GM18951 (cell line): ENCODE data around the gene GORASP1.

Experiments used
- POLR2A ChIP-seq: IDR thresholded peaks from 4 replicates; pipeline ENCODE4 v1.6.1; 2011; ENCODE audit warnings: mild to moderate bottlenecking; ENCODE audit not compliant: insufficient read length, insufficient read depth; ENCODE audit errors: extremely low read depth
- in situ Hi-C: fragments of 300-500 bp; cut with MboI; formaldehyde crosslinking; loops from one replicate; pipeline ENCODE4 v1.12.0; 2022; ENCODE audit warnings: low sequenced_read_pairs, mixed read lengths, inconsistent platforms; ENCODE audit not compliant: unreplicated experiment

Gene GORASP1

DNA sequence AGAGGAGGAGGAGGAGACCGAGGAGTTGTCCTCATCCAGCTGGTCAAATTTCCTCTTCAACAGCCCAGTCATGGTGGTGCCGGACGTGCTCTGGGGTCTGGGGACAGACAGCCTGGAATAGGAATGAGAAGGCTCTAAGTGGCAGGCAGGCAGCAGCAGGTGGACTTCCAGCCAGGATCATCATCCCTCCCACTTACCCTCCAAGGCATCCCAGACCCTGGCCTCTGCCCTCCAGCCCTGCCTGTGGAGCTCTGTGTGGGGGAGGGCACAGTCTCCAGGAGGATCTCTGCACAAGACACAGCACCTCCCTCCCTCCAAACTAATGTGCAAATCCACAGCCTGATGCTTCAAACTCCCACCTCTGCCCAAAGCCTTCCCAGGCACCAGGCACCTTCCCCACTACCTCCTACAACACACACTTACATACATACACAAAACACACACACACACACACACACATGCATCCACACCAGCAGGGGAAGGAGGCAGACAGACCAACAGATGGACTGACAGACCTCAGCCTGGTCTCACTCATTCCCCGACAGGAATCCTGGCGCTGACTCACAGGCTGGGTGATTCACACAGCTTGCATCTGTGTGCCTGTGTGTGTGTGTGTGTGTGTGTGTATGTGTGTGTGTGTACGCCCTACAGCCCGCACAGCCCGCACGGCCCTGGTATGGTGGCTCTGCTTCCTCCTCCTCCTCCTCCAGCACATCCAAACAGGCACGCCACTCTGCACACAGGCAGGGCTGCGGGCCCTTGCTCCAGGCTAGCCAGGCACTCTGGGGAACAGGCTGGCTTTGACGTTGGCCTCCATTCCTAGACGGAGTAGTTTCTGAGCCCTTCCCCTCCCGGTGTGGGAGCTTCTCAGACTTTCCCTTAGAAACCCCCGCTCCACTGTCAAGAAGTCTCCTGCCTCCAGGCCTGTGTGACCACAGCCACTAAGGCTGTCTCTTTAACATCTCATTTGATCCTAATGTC lies 39.5 kb upstream of the GORASP1 start:
- in situ Hi-C loops: no loop called here
- no peak for TF ChIP-seq POLR2A

DNA sequence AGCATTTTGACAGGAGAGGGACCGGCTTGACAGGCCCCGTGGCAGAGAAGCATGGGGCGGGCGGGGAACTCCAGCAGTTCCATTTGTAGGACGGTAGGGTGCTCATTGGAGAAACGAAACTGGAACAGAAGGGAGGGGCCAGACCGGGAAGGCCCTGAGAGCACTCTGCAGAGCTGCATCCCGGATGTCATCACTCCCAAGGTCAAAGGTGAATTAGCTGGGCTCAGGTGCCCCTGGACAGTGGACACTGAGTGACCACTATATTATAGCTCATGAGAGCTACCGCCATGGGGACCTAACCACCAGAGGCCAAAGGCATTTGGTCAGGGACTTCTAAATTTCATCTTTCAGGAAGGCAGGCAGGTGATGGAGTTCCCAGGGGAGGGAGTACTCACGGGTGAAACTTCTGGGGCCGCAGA lies 38.7 kb upstream of the GORASP1 start:
- no peak for TF ChIP-seq POLR2A
- in situ Hi-C loops: no loop called here

DNA sequence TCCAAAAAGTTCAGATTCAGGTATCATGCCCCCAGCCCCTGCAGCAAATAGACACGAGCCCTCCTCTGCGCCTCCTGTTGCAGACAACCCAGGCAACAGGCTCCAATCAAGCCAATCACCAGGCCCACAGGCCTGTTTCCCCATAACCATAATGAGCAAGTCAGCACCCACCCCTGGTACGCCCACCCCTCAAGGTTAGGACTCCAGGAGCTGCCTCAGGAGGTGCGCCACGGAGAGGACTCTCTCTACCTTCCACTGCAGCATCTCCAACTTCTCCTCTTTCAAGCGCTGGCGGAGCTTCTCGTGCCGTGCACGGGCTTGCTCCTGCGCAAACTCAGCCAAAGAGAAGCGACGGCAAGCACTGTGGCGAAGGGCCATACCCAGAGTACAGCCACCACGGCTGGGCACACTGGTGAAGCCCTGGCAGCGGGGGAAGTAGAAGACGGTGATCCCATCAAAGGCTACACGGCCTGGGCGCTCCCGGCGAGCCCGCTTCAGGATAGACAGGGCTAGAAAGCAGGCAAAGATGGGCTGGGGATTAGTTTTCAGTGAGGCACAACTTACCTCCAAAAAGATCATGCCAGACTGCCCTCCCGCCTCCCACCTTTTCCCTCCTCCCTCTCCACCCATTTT lies 37.4 kb upstream of the GORASP1 start:
- TF ChIP-seq POLR2A: no peak
- in situ Hi-C loops: no loop called here

GRCh38 chr3:39144095-39144747 lies 36.8 kb upstream of the GORASP1 start:
- in situ Hi-C loops: no loop called here
- no peak for TF ChIP-seq POLR2A

- no peak for TF ChIP-seq POLR2A
Observed at GRCh38 chr3:39143051-39143885, 35.8 kb upstream of the GORASP1 start.

GRCh38 chr3:39142067-39142466 lies 34.6 kb upstream of the GORASP1 start:
- no peak for TF ChIP-seq POLR2A
- in situ Hi-C loops: no loop called here

More at GRCh38 chr3:39143051-39143885, 35.8 kb upstream of the GORASP1 start:
- in situ Hi-C loops: no loop called here

DNA sequence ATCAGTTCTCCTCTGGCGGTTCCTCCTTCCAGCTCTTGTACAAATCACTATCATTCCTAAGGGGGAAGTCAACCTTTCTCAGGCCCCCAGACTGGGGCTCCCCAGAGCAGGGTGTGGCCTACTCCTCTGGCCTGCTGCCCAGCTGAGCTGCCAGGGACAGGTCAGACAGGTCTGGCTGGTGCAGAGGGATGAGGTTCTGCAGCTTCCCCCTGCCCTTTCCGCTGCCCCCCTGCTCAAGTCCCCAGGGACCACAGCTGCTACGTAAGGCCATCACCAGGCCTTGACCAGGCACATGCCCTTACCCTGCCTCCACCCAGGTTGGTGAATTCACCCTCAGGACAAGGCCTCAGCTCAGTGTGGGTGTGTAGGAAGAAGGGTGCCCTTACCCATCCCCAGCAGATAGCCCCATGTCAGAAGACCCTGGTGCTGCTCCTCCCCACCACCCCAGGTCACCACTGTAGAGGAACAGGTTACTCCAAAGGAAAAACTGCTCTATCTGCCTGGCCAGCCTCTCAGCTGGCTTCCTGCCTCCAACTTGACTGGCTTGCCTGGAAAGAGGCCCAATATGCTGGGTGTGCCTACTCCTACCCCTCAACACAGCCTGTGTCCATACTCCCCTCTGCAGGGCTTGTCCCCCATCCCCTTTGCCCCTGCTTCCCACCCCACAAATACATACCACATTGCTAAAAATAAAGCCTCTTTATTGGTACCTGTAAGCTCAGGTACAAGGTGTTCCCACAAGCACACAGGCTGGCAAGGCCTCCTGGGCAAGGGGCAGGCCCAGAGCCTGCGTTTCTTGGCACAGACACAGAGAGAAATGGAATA lies 34.0 kb upstream of the GORASP1 start:
- no peak for TF ChIP-seq POLR2A
- in situ Hi-C loops: no loop called here

GRCh38 chr3:39140341-39140971 lies 33.0 kb upstream of the GORASP1 start:
- in situ Hi-C loops: no loop called here
- TF ChIP-seq POLR2A: no peak

- in situ Hi-C loops: no loop called here
- TF ChIP-seq POLR2A: no peak
Observed at GRCh38 chr3:39139442-39139841, 32.0 kb upstream of the GORASP1 start.

DNA sequence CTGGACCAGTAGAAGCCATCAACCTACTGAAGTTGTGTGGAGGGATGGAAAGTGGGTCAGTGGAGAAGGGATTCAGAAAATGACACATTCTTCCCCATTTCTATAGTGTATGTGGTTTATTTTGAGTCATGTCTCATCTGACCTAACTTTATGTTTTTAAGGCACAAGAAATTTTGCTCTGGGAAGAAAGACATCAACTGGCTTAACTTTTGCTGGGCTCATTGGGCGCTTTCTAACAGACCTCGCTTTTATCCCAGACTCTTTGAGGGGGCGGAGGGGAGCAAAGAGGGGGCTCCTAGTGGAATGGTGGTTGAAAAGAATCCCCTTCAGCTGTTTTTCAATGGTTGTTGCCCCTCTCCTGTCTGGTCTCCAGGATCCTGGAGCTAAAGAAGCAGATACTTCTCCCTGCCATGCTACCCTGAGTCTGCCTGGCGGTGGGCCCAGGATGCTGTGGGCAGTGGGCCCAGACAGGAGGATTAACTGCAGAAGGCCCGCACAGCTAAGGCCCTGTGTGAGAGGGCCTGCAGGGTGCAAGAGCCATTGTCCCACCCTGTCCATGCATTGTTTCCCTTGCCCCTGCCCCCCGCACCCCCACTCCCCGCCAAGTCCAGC lies 31.5 kb upstream of the GORASP1 start:
- TF ChIP-seq POLR2A: no peak

More for the DNA sequence above, 31.5 kb upstream of the GORASP1 start:
- in situ Hi-C loops: no loop called here
